Stomach (tissue), 9 donors: ENCODE measurements around the gene LMO2. TPM values are rescaled to one million over a fixed set of nuclear protein-coding genes. Genes with fewer than 3 reads are reported as not detected.
"Not testable (repeated sequence)": the region's sequence is repeated elsewhere in the genome, so short reads cannot be mapped to it uniquely, and the experiment has no call there.

Experiments
- DNase-seq, 2 donors: peaks; one replicate each; pipeline versions ENCODE4 v3.0.0 to v3.0.0-alpha.2; 2013 to 2019
- H3K27ac ChIP-seq, 5 donors: fragments of 200-600 bp in 4 of 5; sonication (generic) in 4 of 5; one replicate each; pipeline ENCODE4 v1.5.1; 2013 to 2019; ENCODE audit warnings: mild to moderate bottlenecking in 1 of 5, moderate library complexity in 1 of 5
- H3K27me3 ChIP-seq, 3 donors: fragments of 200-600 bp; sonication (generic); one replicate each; pipeline ENCODE4 v1.5.1; 2017 to 2019; ENCODE audit warnings: mixed run types in 1 of 3
- H3K36me3 ChIP-seq, 4 donors: fragments of 200-600 bp; sonication (generic); 1 replicate in 3 of 4; 2 replicates in 1 of 4; pipeline ENCODE4 v1.5.1; 2016 to 2019
- H3K4me1 ChIP-seq, 4 donors: fragments of 200-600 bp; sonication (generic); one replicate each; pipeline ENCODE4 v1.5.1; 2016 to 2019
- H3K4me3 ChIP-seq, 4 donors: fragments of 200-600 bp; sonication (generic) in 3 of 4; one replicate each; pipeline ENCODE4 v1.5.1; 2016 to 2019; ENCODE audit warnings: mild to moderate bottlenecking in 1 of 4
- H3K9me3 ChIP-seq, 4 donors: fragments of 200-600 bp; sonication (generic); one replicate each; pipeline ENCODE4 v1.5.1; 2016 to 2019
- CTCF ChIP-seq, 7 experiments: fragments of 450-650 bp in 4 of 7; fragments of 200-600 bp in 3 of 7; sonication (generic) in 3 of 7; IDR thresholded peaks; one replicate each; pipeline ENCODE4 v1.5.1; 2016 to 2019; ENCODE audit warnings: antibody characterized with exemption in 7 of 7, control low read depth in 2 of 7, mild to moderate bottlenecking in 1 of 7
- EP300 ChIP-seq: sonication (generic); formaldehyde crosslinking; IDR thresholded peaks from one replicate; pipeline ENCODE4 v1.6.1; 2017; ENCODE audit warnings: antibody characterized with exemption
- POLR2A ChIP-seq, 4 donors: fragments of 450-650 bp; IDR thresholded peaks; one replicate each; pipeline ENCODE4 v1.6.1; 2016; ENCODE audit warnings: antibody characterized with exemption in 4 of 4, control low read depth in 2 of 4, mild to moderate bottlenecking in 1 of 4, moderate library complexity in 1 of 4
- POLR2AphosphoS5 ChIP-seq, 3 donors: sonication (generic); formaldehyde crosslinking; IDR thresholded peaks; one replicate each; pipeline ENCODE4 v1.6.1; 2016; ENCODE audit warnings: antibody characterized with exemption in 3 of 3
- WGBS, 5 donors: extraction: QIAGEN DNeasy Blood & Tissue Kit in 3 of 5; methylation state at CpG; one replicate each; pipeline versions ENCODE4 v1.1.5 to v1.1.7; 2013 to 2018; 5-methylcytosine and 5-hydroxymethylcytosine counted together
- intact Hi-C: fragments of 100-400 bp; cut with DNase I; formaldehyde crosslinking; loops from one replicate; pipeline ENCODE4 v1.15.1; 2023; ENCODE audit warnings: low total_unique reads
- polyA plus RNA-seq, 3 donors: library from polyadenylated mRNA; stranded (reverse); fragments of 200-250 nt; gene quantifications; one replicate each; pipeline ENCODE4 v1.2.3, GENCODE V29; 2013
- total RNA-seq, 5 donors: library from RNA; depleted of rRNA; stranded (reverse); fragments of >200 nt; gene quantifications; one replicate each; pipeline versions ENCODE4 v1.1.0 to v1.2.3, GENCODE V29; 2014 to 2016
- donor health status: healthy with polysubstance abuse.
- donor health status: Bipolar disorder and iron deficiency.
- donor health status: healthy.

LMO2 gene
- total and polyA plus RNA-seq, 8 donors, result 9.1 to 54.7 (median 12.3) TPM; not detected in 1

- no peaks in the 10 kb centered on the region for H3K36me3 ChIP-seq
- no peaks in the 10 kb centered on the region for H3K9me3 ChIP-seq
- no peak overlapping the region for H3K4me3 ChIP-seq
- H3K27ac ChIP-seq, result no peak overlapping the region
- 73 to 91% (median 84%) methylated on average over 1 of the region's 1 CpG for WGBS, 5 donors
- intact Hi-C loops, result no loop called here
- H3K4me1 ChIP-seq, result no peaks in the 10 kb centered on the region
- no peak for DNase-seq
- TF ChIP-seq EP300 (no peak), CTCF (IDR thresholded peaks at IDR 0.05) (no peak), POLR2A (IDR thresholded peaks at IDR 0.05) (no peak), POLR2AphosphoS5 (IDR thresholded peaks at IDR 0.05) (no peak)
- H3K27me3 ChIP-seq, result peaks cover 0 to 3% (median 0%) of the 10 kb centered on the region in 3 donors
Observed at GRCh38 chr11:33919645-33920044, 27.8 kb upstream of the LMO2 start.

- H3K9me3 ChIP-seq, H3K27me3 ChIP-seq, DNase-seq, H3K4me1 ChIP-seq, H3K36me3 ChIP-seq, intact Hi-C loops, H3K27ac ChIP-seq, H3K4me3 ChIP-seq: not testable (repeated sequence)
- 48 to 76% (median 50%) methylated on average over 1 of the region's 1 CpG for WGBS, 5 donors
Observed at GRCh38 chr11:33917402-33917801, 25.5 kb upstream of the LMO2 start.

- no peak overlapping the region for H3K27ac ChIP-seq
- peaks cover 0 to 3% (median 0%) of the 10 kb centered on the region in 3 donors for H3K27me3 ChIP-seq
- TF ChIP-seq EP300 (no peak), POLR2A (IDR thresholded peaks at IDR 0.05) (no peak)
- no peak for DNase-seq
- intact Hi-C loops, result no loop called here
- H3K4me3 ChIP-seq, result no peak overlapping the region
- H3K9me3 ChIP-seq, result peaks cover 0 to 7% (median 0%) of the 10 kb centered on the region in 4 donors
- peaks cover 0 to 9% (median 0%) of the 10 kb centered on the region in 4 donors for H3K4me1 ChIP-seq
- no peaks in the 10 kb centered on the region for H3K36me3 ChIP-seq
Observed at GRCh38 chr11:33916736-33917135, 24.9 kb upstream of the LMO2 start.

GRCh38 chr11:33915526-33915925 lies 23.6 kb upstream of the LMO2 start:
- Histone ChIP-seq H3K36me3 (no peaks in the 10 kb centered on the region), H3K9me3 (peaks cover 0 to 7% (median 0%) of the 10 kb centered on the region in 4 donors), H3K4me1 (peaks cover 0 to 9% (median 0%) of the 10 kb centered on the region in 4 donors), H3K4me3 (no peak overlapping the region), H3K27me3 (peaks cover 0 to 3% (median 0%) of the 10 kb centered on the region in 3 donors), H3K27ac (no peak overlapping the region)
- WGBS, 5 donors, result 79 to 89% (median 83%) methylated on average over 5 of the region's 5 CpGs
- TF ChIP-seq EP300, result no peak
- TF ChIP-seq CTCF (IDR thresholded peaks at IDR 0.05), result no peak
- TF ChIP-seq POLR2AphosphoS5 (IDR thresholded peaks at IDR 0.05), result no peak
- no peak for TF ChIP-seq POLR2A (IDR thresholded peaks at IDR 0.05)
- no peak for DNase-seq
- intact Hi-C loops, result no loop called here

- no peak overlapping the region for H3K27ac ChIP-seq
- H3K9me3 ChIP-seq, result peaks cover 0 to 7% (median 0%) of the 10 kb centered on the region in 4 donors
- intact Hi-C loops, result no loop called here
- H3K4me1 ChIP-seq, result peaks cover 0 to 9% (median 0%) of the 10 kb centered on the region in 4 donors
- H3K36me3 ChIP-seq, result no peaks in the 10 kb centered on the region
- peaks cover 0 to 3% (median 0%) of the 10 kb centered on the region in 3 donors for H3K27me3 ChIP-seq
- no peak for DNase-seq
- no peak overlapping the region for H3K4me3 ChIP-seq
- WGBS, 5 donors, result 83 to 94% (median 90%) methylated on average over 2 of the region's 2 CpGs
- TF ChIP-seq CTCF (IDR thresholded peaks at IDR 0.05) (no peak), POLR2A (IDR thresholded peaks at IDR 0.05) (no peak), EP300 (no peak), POLR2AphosphoS5 (IDR thresholded peaks at IDR 0.05) (no peak)
Observed at GRCh38 chr11:33913991-33914390, 22.1 kb upstream of the LMO2 start.
